K562 (cell line): ENCODE data around the gene TMEM132C. TPM values are rescaled to one million over a fixed set of nuclear protein-coding genes. Genes with fewer than 3 reads are reported as not detected.

Source experiments
- ATAC-seq: fragments of 200-7000 bp; cut with Tn5 transposase; 3 replicates; pipeline ENCODE4 v1.9.1; 2020; ENCODE audit warnings: moderate library complexity
- BruUV-seq: library from RNA; stranded (reverse); fragments of 400-500 nt; replicated peaks from 2 replicates; lab custom pipeline; 2021; lab: Mats Ljungman, UMichigan
- CTCF ChIA-PET: fragments of 300-600 bp; formaldehyde crosslinking; extraction: SDS; loops from one replicate; lab custom pipeline; 2021; ENCODE audit warnings: low intra/inter-chr PET ratio; lab: Yijun Ruan, JAX
- POLR2A ChIA-PET: fragments of 300-600, 350-650 bp; sonication (Branson Sonifier 250); formaldehyde crosslinking; extraction: SDS; loops from one replicate; lab custom pipeline; 2021; ENCODE audit warnings: antibody characterized with exemption, inconsistent platforms; lab: Yijun Ruan, JAX
- DNase-seq, 4 experiments: peaks; one replicate each; pipeline versions ENCODE4 v3.0.0 to v3.0.0-alpha.2; 2011 to 2018; ENCODE audit warnings: low spot score in 3 of 4, mixed read lengths in 3 of 4; ENCODE audit errors: extremely low read depth in 1 of 4
- FAIRE-seq: peaks from 2 replicates; lab custom pipeline; 2011; peaks lifted over from hg19 to GRCh38; lab: Jason Lieb, UNC
- H2AFZ ChIP-seq: 2 replicates; pipeline ENCODE4 v1.6.0; 2011; ENCODE audit warnings: low read depth, low read length, control low read depth, inconsistent platforms
- H3K27ac ChIP-seq: fragments of 200-600 bp; 3 replicates; pipeline ENCODE4 v1.8.0; 2011; ENCODE audit warnings: low read depth, mild to moderate bottlenecking, control low read depth, inconsistent platforms, low read length, moderate library complexity, mixed read lengths; ENCODE audit errors: extremely low read depth
- H3K27me3 ChIP-seq, 2 experiments: fragments of 300-600 bp in 1 of 2; 2 replicates in 1 of 2; 3 replicates in 1 of 2; pipeline versions ENCODE4 v1.6.0 to v1.8.0; 2011; ENCODE audit warnings: inconsistent platforms in 2 of 2, low read length in 2 of 2, mild to moderate bottlenecking in 1 of 2, mixed read lengths in 1 of 2, moderate library complexity in 1 of 2; ENCODE audit not compliant: control insufficient read depth in 2 of 2, insufficient read depth in 2 of 2
- H3K36me3 ChIP-seq: fragments of 300-600 bp; 3 replicates; pipeline ENCODE4 v1.8.0; 2011; ENCODE audit warnings: mild to moderate bottlenecking, low read length, inconsistent platforms; ENCODE audit not compliant: control insufficient read depth, insufficient read depth
- H3K4me1 ChIP-seq, 2 experiments: fragments of 200-600 bp in 1 of 2; replicated peaks in 1 of 2; 2 replicates in 1 of 2; 3 replicates in 1 of 2; pipeline versions ENCODE4 v1.5.1 to v1.8.0; 2011; ENCODE audit warnings: inconsistent platforms in 2 of 2, low read length in 2 of 2, mild to moderate bottlenecking in 1 of 2, mixed read lengths in 1 of 2, moderate library complexity in 1 of 2; ENCODE audit not compliant: control insufficient read depth in 2 of 2, insufficient read depth in 2 of 2
- H3K4me2 ChIP-seq: 2 replicates; pipeline ENCODE4 v1.6.1; 2011; ENCODE audit warnings: low read length, control low read depth, inconsistent platforms, mixed read lengths; ENCODE audit not compliant: insufficient read depth
- H3K4me3 ChIP-seq: fragments of 200-600 bp; sonication (generic), shearing (Covaris generic); 2 replicates; pipeline ENCODE4 v1.5.1; 2016; ENCODE audit warnings: control low read depth, inconsistent platforms
- H3K79me2 ChIP-seq: fragments of 200-600 bp; 3 replicates; pipeline ENCODE4 v1.8.0; 2011; ENCODE audit warnings: low read length, inconsistent platforms; ENCODE audit not compliant: control insufficient read depth, insufficient read depth
- H3K9ac ChIP-seq, 2 experiments: 2 replicates each; pipeline versions ENCODE4 v1.6.0 to v1.6.1; 2011; ENCODE audit warnings: low read depth in 2 of 2, low read length in 2 of 2, control low read depth in 1 of 2, inconsistent platforms in 1 of 2, mild to moderate bottlenecking in 1 of 2, mixed read lengths in 1 of 2; ENCODE audit not compliant: insufficient read depth in 1 of 2
- H3K9me1 ChIP-seq: one replicate; pipeline ENCODE4 v1.6.0; 2011; ENCODE audit warnings: inconsistent platforms, mild to moderate bottlenecking, low read length, moderate library complexity; ENCODE audit not compliant: control insufficient read depth, insufficient read depth
- H3K9me3 ChIP-seq: replicated peaks from 2 replicates; pipeline ENCODE4 v1.5.1; 2011; ENCODE audit warnings: low read depth, low read length, inconsistent platforms; ENCODE audit not compliant: control insufficient read depth, insufficient read depth
- H4K20me1 ChIP-seq: replicated peaks from 2 replicates; pipeline ENCODE4 v1.6.1; 2011; ENCODE audit warnings: low read length, inconsistent platforms, mixed read lengths; ENCODE audit not compliant: control insufficient read depth, insufficient read depth
- BMI1 ChIP-seq: fragments of 150-350 bp; IDR thresholded peaks from 2 replicates; pipeline ENCODE4 v1.6.1; 2014; ENCODE audit warnings: low read length
- CCAR2 ChIP-seq: fragments of 200-400 bp; formaldehyde crosslinking; IDR thresholded peaks from 2 replicates; pipeline ENCODE4 v1.6.1; 2017; ENCODE audit warnings: mild to moderate bottlenecking, low read depth, low read length
- CREBBP ChIP-seq: IDR thresholded peaks from one replicate; pipeline ENCODE4 v1.6.1; 2012; ENCODE audit warnings: low read depth, mild to moderate bottlenecking, control low read depth, inconsistent platforms, low read length
- DMBX1 ChIP-seq: fragments of 250-450 bp; sonication (Bioruptor Pico); IDR thresholded peaks from 2 replicates; pipeline ENCODE4 v1.8.0; 2022; ENCODE audit warnings: inconsistent platforms, mild to moderate bottlenecking, moderate library complexity, borderline replicate concordance
- GABPA ChIP-seq: fragments of 200-800 bp; sonication (Bioruptor generic); conservative IDR thresholded peaks from 2 replicates; pipeline ENCODE4 v1.6.1; 2016; ENCODE audit warnings: low read depth, missing genetic modification characterization, missing compliant biosample characterization
- MIER1 ChIP-seq: fragments of 450-650 bp; IDR thresholded peaks from 2 replicates; pipeline ENCODE4 v1.6.1; 2016; ENCODE audit warnings: antibody characterized with exemption, mild to moderate bottlenecking, low read depth
- MTA2 ChIP-seq: fragments of 450-650 bp; IDR thresholded peaks from 2 replicates; pipeline ENCODE4 v1.6.1; 2016; ENCODE audit warnings: low read depth
- NFRKB ChIP-seq: fragments of 450-650 bp; IDR thresholded peaks from 2 replicates; pipeline ENCODE4 v1.6.1; 2016; ENCODE audit warnings: low read depth
- PBX2 ChIP-seq, 2 experiments: IDR thresholded peaks in 1 of 2; conservative IDR thresholded peaks in 1 of 2; 2 replicates each; pipeline ENCODE4 v1.6.1; 2016; ENCODE audit warnings: low read depth in 2 of 2, mild to moderate bottlenecking in 1 of 2, missing compliant biosample characterization in 1 of 2, missing genetic modification characterization in 1 of 2, moderate library complexity in 1 of 2
- PCBP2 ChIP-seq: fragments of 200-400 bp; formaldehyde crosslinking; IDR thresholded peaks from 2 replicates; pipeline ENCODE4 v1.6.1; 2018; ENCODE audit warnings: low read length, low read depth, mild to moderate bottlenecking, moderate library complexity; ENCODE audit not compliant: poor library complexity, severe bottlenecking
- PRPF4 ChIP-seq: fragments of 200-400 bp; formaldehyde crosslinking; IDR thresholded peaks from one replicate; pipeline ENCODE4 v1.6.1; 2017; ENCODE audit warnings: low read length, low read depth, mild to moderate bottlenecking; ENCODE audit not compliant: insufficient read depth, poor library complexity, severe bottlenecking
- U2AF1 ChIP-seq: fragments of 200-400 bp; formaldehyde crosslinking; optimal IDR thresholded peaks from 2 replicates; pipeline ENCODE3; 2017; ENCODE audit warnings: mild to moderate bottlenecking, low read depth, low read length, moderate library complexity
- XRCC3 ChIP-seq: fragments of 450-650 bp; IDR thresholded peaks from 2 replicates; pipeline ENCODE4 v1.6.1; 2017; ENCODE audit warnings: mild to moderate bottlenecking, moderate library complexity
- ZKSCAN8 ChIP-seq: fragments of 200-800 bp; sonication (Bioruptor generic); IDR thresholded peaks from 2 replicates; pipeline ENCODE4 v1.6.1; 2016; ENCODE audit warnings: missing genetic modification characterization, missing compliant biosample characterization
- ZNF277 ChIP-seq: fragments of 250-450 bp; sonication (Bioruptor Pico); IDR thresholded peaks from 2 replicates; pipeline ENCODE4 v1.8.0; 2022; ENCODE audit warnings: inconsistent platforms, mild to moderate bottlenecking, moderate library complexity, borderline replicate concordance
- WGBS: fragments of 100-300 bp; shearing (Covaris generic); methylation state at CpG from one replicate; pipeline ENCODE4 v1.1.6; 2016; ENCODE audit warnings: low coverage, mixed read lengths; ENCODE audit not compliant: insufficient coverage; ENCODE audit errors: missing lambda C conversion rate; 5-methylcytosine and 5-hydroxymethylcytosine counted together
- in situ Hi-C: fragments of 300-500 bp; cut with MboI; formaldehyde crosslinking; loops from 4 replicates; pipeline ENCODE4 v1.15.0; 2018; ENCODE audit warnings: inconsistent platforms, mixed read lengths
- intact Hi-C: fragments of 100-400 bp; cut with micrococcal nuclease; formaldehyde crosslinking; loops from 2 replicates; pipeline ENCODE4 v1.14.2; 2022
- polyA plus RNA-seq, 8 experiments: library from polyadenylated mRNA; depleted of rRNA in 4 of 8; stranded (reverse) in 5 of 8; unstranded in 3 of 8; fragments of >200 nt; fragmentation: Nextera tagmentation in 2 of 8; fragmentation: Illumina TruSeq in 1 of 8; extraction: Ambion mirVana in 2 of 8; extraction: Trizol in 1 of 8; gene quantifications; 2 replicates each; pipeline versions ENCODE4 v1.2.1 to v1.2.3, GENCODE V29; 2011 to 2014; ENCODE audit warnings: inconsistent platforms in 1 of 8, missing spikeins in 1 of 8
- total RNA-seq, 7 experiments: library from RNA; depleted of rRNA in 6 of 7; stranded (reverse); fragments of >200 nt in 6 of 7; fragmentation: Illumina TruSeq in 2 of 7; extraction: Trizol in 2 of 7; gene quantifications; 2 replicates each; pipeline versions ENCODE4 v1.2.1 to v1.2.3, GENCODE V29; 2011 to 2021; ENCODE audit warnings: low replicate concordance in 1 of 7

The TMEM132C gene
- total and polyA plus RNA-seq, 9 of the 15 experiments (the other 6 are each of a cell fraction or from before 2014, with no cell fraction given): not detected

GRCh38 chr12:128365651-128366231 is 98.8 kb downstream of the TMEM132C start:
- Histone ChIP-seq H3K27ac (no peak overlapping the region), H4K20me1 (no peaks in the 10 kb centered on the region), H3K4me3 (no peak overlapping the region), H3K79me2 (no peaks in the 10 kb centered on the region), H3K4me1 (no peaks in the 10 kb centered on the region), H3K9me3 (no peaks in the 10 kb centered on the region), H3K27me3 (peaks cover 6 to 28% of the 10 kb centered on the region in 2 experiments), H3K36me3 (no peaks in the 10 kb centered on the region), H3K4me2 (no peak overlapping the region), H3K9me1 (no peaks in the 10 kb centered on the region), H3K9ac (no peak overlapping the region), H2AFZ (no peak overlapping the region)
- ChIA-PET CTCF (no interaction called here), POLR2A (no interaction called here)
- ATAC-seq (no peak; the same call in 2 of the 3 replicates), DNase-seq (no peak), FAIRE-seq (no peak)
- intact Hi-C loops (no loop called here), in situ Hi-C loops (no loop called here)
- BruUV-seq: no TSS peak
- TF ChIP-seq ZKSCAN8 (no peak), MIER1 (no peak), MTA2 (no peak), BMI1 (no peak), PRPF4 (no peak), NFRKB (no peak), U2AF1 (no peak), DMBX1 (CRISPR knock-in tag) (no peak), CREBBP (no peak), XRCC3 (no peak), PBX2 (CRISPR knock-in tag; IDR thresholded peaks at IDR 0.05; ENCODE audit: low read depth) (no peak), PBX2 (tag; conservative IDR thresholded peaks at IDR 0.05; ENCODE audit: low read depth) (no peak), CCAR2 (no peak), PCBP2 (no peak), GABPA (no peak), ZNF277 (CRISPR knock-in tag) (no peak)
- WGBS: 1% methylated on average over 21 of the region's 26 CpGs
